ENCODE measurements around the gene CSPG4. TPM values are rescaled to one million over a fixed set of nuclear protein-coding genes. Genes with fewer than 3 reads are reported as not detected.
A peak's percentile ranks its signal among the peaks of the same experiment; 100 is the strongest.

Gene CSPG4
- total RNA-seq, 4 donors from 2014 or later, result 29.9 to 144 (median 49.7) TPM

DNA sequence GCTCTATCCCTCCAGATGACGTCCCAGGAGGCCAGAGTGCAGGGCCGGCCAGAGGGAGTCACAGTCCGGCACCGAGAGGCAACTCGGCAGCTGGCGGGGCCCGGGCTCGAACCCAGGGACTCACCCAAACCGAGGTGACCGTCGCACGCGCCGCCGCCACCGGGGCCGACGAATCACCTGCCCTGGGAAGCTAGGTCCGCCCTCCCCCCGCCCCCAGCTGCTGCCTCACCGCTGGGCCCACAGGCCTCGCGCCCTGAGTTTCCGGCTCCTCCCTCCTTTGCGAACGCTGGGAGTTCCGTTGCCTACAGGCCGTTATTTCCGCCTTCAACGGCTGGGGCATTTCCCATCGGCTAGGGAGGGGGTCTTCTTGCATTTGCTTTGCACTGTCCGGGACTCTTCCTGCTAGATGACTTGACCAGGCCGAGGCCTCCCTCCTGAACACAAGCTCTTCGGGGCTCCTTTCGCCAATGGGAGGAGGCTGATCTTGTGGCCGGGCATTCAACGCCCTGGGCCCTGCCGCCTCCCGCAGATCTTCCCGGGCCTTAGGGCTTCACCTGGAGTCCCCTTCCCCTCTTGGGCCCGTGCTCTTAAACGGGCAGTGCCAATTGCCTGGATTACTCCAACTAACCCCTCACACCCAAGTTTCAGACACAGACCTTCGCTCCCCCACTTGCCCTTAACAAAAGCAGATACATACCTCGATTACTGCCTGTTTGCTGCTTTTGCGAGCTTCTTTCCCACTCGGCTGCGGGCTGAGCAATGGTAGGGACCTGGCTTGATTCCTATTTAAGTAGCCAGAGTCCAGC lies 86.9 kb downstream of the CSPG4 start, which contains the start of gene SNUPN:
Gene SNUPN (minus strand): TSS at position 184 of the 806 bp plus-strand sequence. CDS start 4,674 bp downstream, outside the sequence.
- TF ChIP-seq, protein P1, sequence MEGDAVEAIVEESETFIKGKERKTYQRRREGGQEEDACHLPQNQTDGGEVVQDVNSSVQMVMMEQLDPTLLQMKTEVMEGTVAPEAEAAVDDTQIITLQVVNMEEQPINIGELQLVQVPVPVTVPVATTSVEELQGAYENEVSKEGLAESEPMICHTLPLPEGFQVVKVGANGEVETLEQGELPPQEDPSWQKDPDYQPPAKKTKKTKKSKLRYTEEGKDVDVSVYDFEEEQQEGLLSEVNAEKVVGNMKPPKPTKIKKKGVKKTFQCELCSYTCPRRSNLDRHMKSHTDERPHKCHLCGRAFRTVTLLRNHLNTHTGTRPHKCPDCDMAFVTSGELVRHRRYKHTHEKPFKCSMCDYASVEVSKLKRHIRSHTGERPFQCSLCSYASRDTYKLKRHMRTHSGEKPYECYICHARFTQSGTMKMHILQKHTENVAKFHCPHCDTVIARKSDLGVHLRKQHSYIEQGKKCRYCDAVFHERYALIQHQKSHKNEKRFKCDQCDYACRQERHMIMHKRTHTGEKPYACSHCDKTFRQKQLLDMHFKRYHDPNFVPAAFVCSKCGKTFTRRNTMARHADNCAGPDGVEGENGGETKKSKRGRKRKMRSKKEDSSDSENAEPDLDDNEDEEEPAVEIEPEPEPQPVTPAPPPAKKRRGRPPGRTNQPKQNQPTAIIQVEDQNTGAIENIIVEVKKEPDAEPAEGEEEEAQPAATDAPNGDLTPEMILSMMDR (IDR thresholded peaks at IDR 0.05), result no peak
- peak; percentile 89 for ATAC-seq (ENCODE audit: low FRiP score)
- DNase-seq (ENCODE audit: low spot score), result peak; percentile 70

Other genes starting within 250 kb of the CSPG4 start
- 10 to 100 TPM; 12.4 to 18.9 (median 16.1) TPM for gene PTPN9, start 133.5 kb downstream of the CSPG4 start, total RNA-seq
- gene SNUPN, start 87.1 kb downstream of the CSPG4 start, total RNA-seq, result 10 to 100 TPM; 17.6 to 23.2 (median 18.7) TPM
- gene IMP3, start 72.6 kb downstream of the CSPG4 start, total RNA-seq, result 100 to 1,000 TPM; 162 to 194 (median 170) TPM
- 10 to 100 TPM; 19.9 to 43.8 (median 32.5) TPM for gene SNX33, start 64.9 kb downstream of the CSPG4 start, total RNA-seq
- gene UBE2Q2, start 130.6 kb upstream of the CSPG4 start, total RNA-seq, result 10 to 100 TPM; 27.8 to 54.1 (median 47.2) TPM
- 10 to 100 TPM in 3 of 4 donors, 1 to 10 TPM in 1; 9.8 to 14.5 (median 11.7) TPM for gene FBXO22, start 191.0 kb upstream of the CSPG4 start, total RNA-seq